Neuronal stem cell (in vitro differentiated cells): ENCODE measurements around the gene RPL39L. TPM values are rescaled to one million over a fixed set of nuclear protein-coding genes. Genes with fewer than 3 reads are reported as not detected.

ENCODE experiments used
- DNase-seq: peaks from one replicate; pipeline ENCODE4 v3.0.0-alpha.2; 2013; ENCODE audit warnings: low spot score
- H2AFZ ChIP-seq: one replicate; pipeline ENCODE4 v1.6.1; 2013; ENCODE audit warnings: mild to moderate bottlenecking, low read length, inconsistent platforms
- H2AK5ac ChIP-seq: 2 replicates; pipeline ENCODE4 v1.6.1; 2013; ENCODE audit warnings: low read depth, mild to moderate bottlenecking, inconsistent platforms, low read length, moderate library complexity, mixed read lengths
- H2BK120ac ChIP-seq: 2 replicates; pipeline ENCODE4 v1.6.1; 2013; ENCODE audit warnings: low read depth, mild to moderate bottlenecking, inconsistent platforms, low read length, moderate library complexity, mixed read lengths
- H2BK12ac ChIP-seq: one replicate; pipeline ENCODE4 v1.6.1; 2013; ENCODE audit warnings: low read length, inconsistent platforms
- H2BK15ac ChIP-seq: 2 replicates; pipeline ENCODE4 v1.6.1; 2013; ENCODE audit warnings: mild to moderate bottlenecking, low read length, inconsistent platforms, mixed read lengths
- H2BK5ac ChIP-seq: one replicate; pipeline ENCODE4 v1.6.1; 2013; ENCODE audit warnings: inconsistent platforms, mild to moderate bottlenecking, low read length, moderate library complexity
- H3K14ac ChIP-seq: one replicate; pipeline ENCODE4 v1.6.1; 2013; ENCODE audit warnings: low read length, inconsistent platforms
- H3K18ac ChIP-seq: 2 replicates; pipeline ENCODE4 v1.6.1; 2013; ENCODE audit warnings: low read length, inconsistent platforms
- H3K23ac ChIP-seq: 2 replicates; pipeline ENCODE4 v1.6.1; 2013; ENCODE audit warnings: low read depth, mild to moderate bottlenecking, mixed read lengths, low read length, inconsistent platforms; ENCODE audit not compliant: poor library complexity
- H3K27ac ChIP-seq: replicated peaks from 3 replicates; pipeline ENCODE4 v1.5.1; 2013; ENCODE audit warnings: low read length, inconsistent platforms
- H3K27me3 ChIP-seq, 3 experiments: 2 replicates each; pipeline ENCODE4 v1.6.1; 2013; ENCODE audit warnings: low read length in 3 of 3, mild to moderate bottlenecking in 2 of 3, inconsistent platforms in 1 of 3, low read depth in 1 of 3, mixed read lengths in 1 of 3, moderate library complexity in 1 of 3; ENCODE audit not compliant: control insufficient read depth in 3 of 3, insufficient read depth in 3 of 3
- H3K36me3 ChIP-seq, 2 donors: replicated peaks in 1 of 2; 2 replicates each; pipeline ENCODE4 v1.6.1; 2013; ENCODE audit warnings: low read length in 2 of 2; ENCODE audit not compliant: control insufficient read depth in 2 of 2, insufficient read depth in 2 of 2
- H3K4ac ChIP-seq: 2 replicates; pipeline ENCODE4 v1.6.1; 2013; ENCODE audit warnings: inconsistent platforms, mild to moderate bottlenecking, low read length, moderate library complexity
- H3K4me1 ChIP-seq, 2 donors: 1 replicate in 1 of 2; 2 replicates in 1 of 2; pipeline ENCODE4 v1.6.1; 2013; ENCODE audit warnings: low read length in 2 of 2, low read depth in 1 of 2; ENCODE audit not compliant: control insufficient read depth in 2 of 2, insufficient read depth in 1 of 2
- H3K4me2 ChIP-seq: one replicate; pipeline ENCODE4 v1.6.1; 2013; ENCODE audit warnings: mild to moderate bottlenecking, low read length, inconsistent platforms; ENCODE audit not compliant: insufficient read depth, poor library complexity, severe bottlenecking
- H3K4me3 ChIP-seq, 2 donors: 2 replicates each; pipeline ENCODE4 v1.5.1; 2013; ENCODE audit warnings: low read length in 2 of 2, mild to moderate bottlenecking in 2 of 2, inconsistent platforms in 1 of 2, moderate library complexity in 1 of 2
- H3K79me1 ChIP-seq: one replicate; pipeline ENCODE4 v1.6.1; 2013; ENCODE audit warnings: low read depth, mild to moderate bottlenecking, inconsistent platforms, low read length, moderate library complexity
- H3K9ac ChIP-seq: one replicate; pipeline ENCODE4 v1.6.1; 2013; ENCODE audit warnings: mild to moderate bottlenecking, low read depth, low read length, inconsistent platforms; ENCODE audit not compliant: poor library complexity
- H3K9me3 ChIP-seq, 2 donors: replicated peaks in 1 of 2; 2 replicates each; pipeline versions ENCODE3 to v1.6.1; 2013; ENCODE audit warnings: low read length in 2 of 2, mild to moderate bottlenecking in 2 of 2, inconsistent platforms in 1 of 2, low read depth in 1 of 2, mixed read lengths in 1 of 2, moderate library complexity in 1 of 2; ENCODE audit not compliant: control insufficient read depth in 2 of 2, insufficient read depth in 1 of 2
- H4K8ac ChIP-seq: one replicate; pipeline ENCODE4 v1.6.1; 2013; ENCODE audit warnings: low read depth, mild to moderate bottlenecking, inconsistent platforms, low read length, moderate library complexity
- H4K91ac ChIP-seq: one replicate; pipeline ENCODE4 v1.6.1; 2013; ENCODE audit warnings: low read length, low read depth, mild to moderate bottlenecking, inconsistent platforms; ENCODE audit not compliant: poor library complexity
- WGBS, 2 donors: extraction: QIAGEN DNeasy Blood & Tissue Kit; methylation state at CpG; one replicate each; pipeline ENCODE4 v1.1.7; 2013; ENCODE audit warnings: missing lambda C conversion rate in 2 of 2, mixed read lengths in 1 of 2; ENCODE audit not compliant: insufficient read length in 2 of 2, insufficient replicate concordance in 1 of 2; ENCODE audit errors: extremely low coverage in 2 of 2; 5-methylcytosine and 5-hydroxymethylcytosine counted together
- polyA plus RNA-seq, 2 experiments: library from polyadenylated mRNA; stranded (reverse); fragments of 200-250 nt; gene quantifications; one replicate each; pipeline ENCODE4 v1.2.3, GENCODE V29; 2013

The RPL39L gene
- 100 TPM for polyA plus RNA-seq (2013, experiment 1 of 2)
- 95.4 TPM for polyA plus RNA-seq (2013, experiment 2 of 2)

DNA sequence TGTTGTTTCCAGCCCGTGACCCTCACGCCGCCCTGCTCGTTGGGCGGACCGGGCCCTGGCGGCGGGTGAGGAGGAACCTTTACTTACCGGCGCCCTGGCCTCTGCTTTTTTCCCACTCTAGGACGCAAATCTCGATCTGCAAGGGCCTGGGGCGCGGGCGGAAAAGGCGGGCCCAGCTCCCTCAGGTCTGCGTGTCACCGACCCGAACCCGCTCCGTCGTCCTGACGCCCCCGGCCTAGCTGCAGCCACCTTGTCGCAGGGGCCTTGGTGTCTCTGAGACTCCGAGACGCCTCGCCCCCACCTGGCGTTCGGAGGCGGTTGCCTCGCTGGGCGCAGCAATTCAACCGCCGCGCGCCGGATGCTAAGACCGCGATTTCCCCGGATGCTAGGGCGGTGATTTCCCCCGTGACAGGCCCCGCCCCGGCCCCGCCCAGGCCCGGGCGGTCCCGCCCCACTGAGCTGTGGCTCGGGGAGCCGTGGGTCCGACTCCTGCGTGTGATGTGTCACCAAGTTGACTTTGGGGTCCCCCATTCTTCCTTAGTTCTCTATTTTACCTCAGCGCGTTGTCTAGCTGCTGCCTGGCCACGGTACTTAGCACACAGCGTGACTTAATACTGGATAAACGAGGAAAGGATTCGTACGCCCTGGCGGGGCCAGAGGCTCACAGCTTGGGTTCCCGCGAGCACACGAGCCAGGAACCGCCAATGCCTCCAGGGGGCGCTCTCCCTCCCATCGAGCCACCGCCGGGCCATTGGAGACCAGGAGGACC is at the start of gene RPL39L:
Gene RPL39L (minus strand): TSS at position 371 of the 769 bp plus-strand sequence. CDS start 18,196 bp downstream, outside the sequence.
- H2BK5ac ChIP-seq = no peak within 1 kb of the TSS
- H2AK5ac ChIP-seq = no peak within 1 kb of the TSS
- H3K4me3 ChIP-seq = peak within 1 kb of the TSS; percentile 63 to 84
- H3K14ac ChIP-seq = no peak within 1 kb of the TSS
- H2BK12ac ChIP-seq = no peak within 1 kb of the TSS
- peaks cover 0 to 3% of the 10 kb centered on the region in 2 donors for H3K36me3 ChIP-seq
- no peak within 1 kb of the TSS for H3K4ac ChIP-seq
- no peak within 1 kb of the TSS for H4K8ac ChIP-seq
- peak; percentile 81 for DNase-seq
- peak within 1 kb of the TSS; percentile 90 for H3K18ac ChIP-seq
- peaks cover 5% of the 10 kb centered on the region in 2 donors for H3K9me3 ChIP-seq
- H2BK15ac ChIP-seq = peak within 1 kb of the TSS; percentile 46
- H3K79me1 ChIP-seq = no peaks in the 10 kb centered on the region
- no peaks in the 10 kb centered on the region for H3K4me1 ChIP-seq
- no CpG with 5 or more reads among the region's 69 CpGs for WGBS, 2 donors
- H3K27ac ChIP-seq = peak within 1 kb of the TSS; percentile 77
- H3K4me2 ChIP-seq = peak within 1 kb of the TSS; percentile 76
- no peak within 1 kb of the TSS for H4K91ac ChIP-seq
- no peaks in the 10 kb centered on the region for H3K27me3 ChIP-seq
- H3K23ac ChIP-seq = peak within 1 kb of the TSS; percentile 15
- H3K9ac ChIP-seq = peak within 1 kb of the TSS; percentile 93
- peak within 1 kb of the TSS; percentile 100 for H2AFZ ChIP-seq
- no peak within 1 kb of the TSS for H2BK120ac ChIP-seq

DNA sequence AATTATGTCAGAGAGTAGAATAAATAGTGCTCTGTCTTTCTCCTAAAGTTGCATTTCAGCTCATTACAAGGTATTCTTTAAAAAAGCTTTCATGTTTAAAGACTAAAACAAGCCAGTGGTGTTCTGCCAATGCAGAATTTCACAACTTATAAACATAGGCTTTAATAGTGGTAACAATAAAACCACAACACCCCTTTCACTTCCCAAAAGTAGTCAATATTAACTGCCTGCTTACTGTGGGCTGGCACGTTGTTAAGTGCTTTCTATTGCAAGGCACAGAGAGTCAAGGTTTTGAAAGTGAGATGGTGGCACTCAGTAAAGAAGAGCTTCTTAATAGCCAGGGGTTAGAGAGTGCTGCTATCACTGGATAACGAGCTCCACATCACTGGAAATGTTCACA is 49.6 kb upstream of the RPL39L start:
- Histone ChIP-seq H3K9ac (no peak overlapping the region), H3K14ac (no peak overlapping the region), H3K9me3 (no peaks in the 10 kb centered on the region), H3K23ac (no peak overlapping the region), H3K79me1 (no peaks in the 10 kb centered on the region), H3K18ac (no peak overlapping the region), H2AFZ (no peak overlapping the region), H2BK15ac (no peak overlapping the region), H4K8ac (no peak overlapping the region), H2BK12ac (no peak overlapping the region), H2BK120ac (no peak overlapping the region), H3K4me2 (no peak overlapping the region), H3K4me3 (no peak overlapping the region), H2BK5ac (no peak overlapping the region), H2AK5ac (no peak overlapping the region), H3K4me1 (peaks cover 0 to 5% of the 10 kb centered on the region in 2 donors), H3K4ac (no peak overlapping the region), H4K91ac (no peak overlapping the region), H3K27ac (no peak overlapping the region), H3K36me3 (no peaks in the 10 kb centered on the region), H3K27me3 (no peaks in the 10 kb centered on the region)
- no peak for DNase-seq
- no CpG with 5 or more reads among the region's 2 CpGs for WGBS, 2 donors

DNA sequence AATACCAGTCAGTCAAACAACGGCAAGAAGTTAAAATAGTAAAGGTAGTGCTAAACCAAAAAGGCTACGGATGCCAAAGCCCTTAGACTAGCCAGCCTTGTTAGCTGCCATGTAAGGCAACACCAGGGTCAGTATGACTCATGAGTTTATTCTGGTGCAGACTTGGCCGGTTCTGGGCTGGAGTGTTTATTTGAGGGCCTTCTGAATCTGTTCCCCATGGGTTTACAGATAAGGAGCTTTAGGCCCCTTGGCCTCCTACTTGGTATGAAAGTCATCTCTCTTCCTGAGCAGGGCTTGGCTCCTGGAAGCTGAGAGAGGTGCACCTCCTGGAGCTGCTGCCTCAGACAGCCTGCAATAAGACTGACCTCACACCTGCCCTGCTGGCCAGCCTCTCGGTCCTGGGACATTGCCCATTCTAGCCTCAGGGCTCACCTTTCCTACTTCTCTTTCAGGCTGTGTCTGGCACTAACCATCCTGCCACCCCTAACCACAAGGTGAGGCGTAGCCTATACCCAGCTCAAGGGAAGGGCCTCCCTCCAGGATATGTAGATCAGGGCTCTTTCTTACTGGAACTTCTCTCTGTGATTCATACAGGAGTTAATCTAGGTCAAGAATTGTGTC is 47.6 kb upstream of the RPL39L start:
- peak overlapping the region; percentile 17 for H3K18ac ChIP-seq
- no peak overlapping the region for H3K9ac ChIP-seq
- no peaks in the 10 kb centered on the region for H3K36me3 ChIP-seq
- H2AK5ac ChIP-seq = no peak overlapping the region
- no peak overlapping the region for H4K91ac ChIP-seq
- no peak overlapping the region for H2BK5ac ChIP-seq
- no peaks in the 10 kb centered on the region for H3K27me3 ChIP-seq
- no CpG with 5 or more reads among the region's 5 CpGs for WGBS, 2 donors
- no peak for DNase-seq
- H2BK12ac ChIP-seq = no peak overlapping the region
- no peaks in the 10 kb centered on the region for H3K79me1 ChIP-seq
- no peak overlapping the region for H3K27ac ChIP-seq
- H4K8ac ChIP-seq = no peak overlapping the region
- no peak overlapping the region for H3K23ac ChIP-seq
- no peaks in the 10 kb centered on the region for H3K9me3 ChIP-seq
- no peak overlapping the region for H2BK120ac ChIP-seq
- no peak overlapping the region for H2BK15ac ChIP-seq
- H3K4me3 ChIP-seq = no peak overlapping the region
- H3K4me2 ChIP-seq = no peak overlapping the region
- no peak overlapping the region for H3K14ac ChIP-seq
- no peak overlapping the region for H3K4ac ChIP-seq
- H3K4me1 ChIP-seq = peaks cover 6 to 11% of the 10 kb centered on the region in 2 donors
- H2AFZ ChIP-seq = no peak overlapping the region

DNA sequence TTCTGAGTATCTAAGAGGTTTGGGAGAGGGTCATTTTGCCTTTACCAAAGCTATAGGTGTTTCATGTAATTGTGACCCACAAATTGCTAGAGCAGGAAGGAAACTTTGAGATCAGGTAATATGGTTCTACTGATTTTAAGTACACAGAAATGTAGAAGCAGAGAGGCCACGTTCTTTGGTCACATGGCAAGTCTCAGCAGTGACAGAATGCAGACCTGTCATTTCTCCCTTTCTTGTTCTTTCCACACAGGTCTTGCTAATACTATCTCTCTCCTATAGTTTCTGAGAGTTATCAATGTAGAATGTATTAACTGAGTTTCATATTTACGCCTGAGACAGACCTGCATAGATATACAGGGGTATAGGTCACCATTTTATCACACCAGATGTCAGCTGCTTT is 47.1 kb upstream of the RPL39L start:
- no peak overlapping the region for H2BK5ac ChIP-seq
- H3K23ac ChIP-seq = no peak overlapping the region
- H4K91ac ChIP-seq = no peak overlapping the region
- H2AK5ac ChIP-seq = no peak overlapping the region
- H3K4ac ChIP-seq = no peak overlapping the region
- H3K27me3 ChIP-seq = no peaks in the 10 kb centered on the region
- H3K79me1 ChIP-seq = no peaks in the 10 kb centered on the region
- peaks cover 6 to 11% of the 10 kb centered on the region in 2 donors for H3K4me1 ChIP-seq
- no peak overlapping the region for H2BK120ac ChIP-seq
- H3K4me3 ChIP-seq = no peak overlapping the region
- no CpG with 5 or more reads among the region's 2 CpGs for whole genome bisulfite sequencing, 2 donors
- DNase-seq = no peak
- H3K18ac ChIP-seq = no peak overlapping the region
- H2BK15ac ChIP-seq = no peak overlapping the region
- H4K8ac ChIP-seq = no peak overlapping the region
- no peak overlapping the region for H3K27ac ChIP-seq
- no peak overlapping the region for H2AFZ ChIP-seq
- H3K14ac ChIP-seq = no peak overlapping the region
- H3K36me3 ChIP-seq = no peaks in the 10 kb centered on the region
- no peak overlapping the region for H2BK12ac ChIP-seq
- no peaks in the 10 kb centered on the region for H3K9me3 ChIP-seq
- no peak overlapping the region for H3K4me2 ChIP-seq
- H3K9ac ChIP-seq = no peak overlapping the region
